ENCODE measurements around the gene LZTR1.

The LZTR1 gene

DNA sequence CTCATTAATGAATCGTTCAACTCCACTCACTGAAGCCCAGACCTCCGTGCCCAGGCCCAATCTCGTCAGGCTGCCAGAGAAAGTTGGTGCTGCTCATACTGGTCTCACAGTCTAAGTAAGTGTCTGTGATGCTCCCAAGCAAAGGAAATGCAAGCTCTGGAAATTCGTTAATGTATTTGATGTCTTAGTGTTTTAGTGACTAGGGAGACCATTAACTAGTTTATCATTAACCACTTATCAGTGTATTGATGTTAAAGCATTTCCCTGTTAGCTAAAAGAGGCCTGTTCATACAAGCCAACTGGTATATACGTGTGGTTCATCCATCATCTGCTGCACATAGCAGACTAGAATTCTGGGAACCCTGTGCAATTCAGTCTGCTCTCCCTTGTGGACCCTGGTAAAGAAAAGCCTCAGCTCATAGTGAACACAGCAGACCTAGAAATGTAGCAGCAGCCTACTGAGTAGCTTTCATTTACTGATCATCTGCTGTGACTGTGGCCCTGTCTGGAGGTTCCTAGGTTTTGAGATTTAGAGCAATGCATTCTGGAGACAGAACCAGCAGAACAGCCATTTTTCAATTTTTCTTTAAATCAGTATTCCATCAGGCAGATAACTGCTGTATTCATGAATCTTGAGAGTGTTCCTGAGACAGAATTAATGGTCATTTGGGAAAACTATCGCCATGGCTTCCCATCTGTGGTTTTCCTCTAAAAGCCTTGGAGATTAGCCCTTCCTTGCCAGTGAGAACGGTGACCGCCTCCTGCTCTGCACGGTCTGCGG lies 30.8 kb upstream of the LZTR1 start:
- DNase-seq: no peak

DNA sequence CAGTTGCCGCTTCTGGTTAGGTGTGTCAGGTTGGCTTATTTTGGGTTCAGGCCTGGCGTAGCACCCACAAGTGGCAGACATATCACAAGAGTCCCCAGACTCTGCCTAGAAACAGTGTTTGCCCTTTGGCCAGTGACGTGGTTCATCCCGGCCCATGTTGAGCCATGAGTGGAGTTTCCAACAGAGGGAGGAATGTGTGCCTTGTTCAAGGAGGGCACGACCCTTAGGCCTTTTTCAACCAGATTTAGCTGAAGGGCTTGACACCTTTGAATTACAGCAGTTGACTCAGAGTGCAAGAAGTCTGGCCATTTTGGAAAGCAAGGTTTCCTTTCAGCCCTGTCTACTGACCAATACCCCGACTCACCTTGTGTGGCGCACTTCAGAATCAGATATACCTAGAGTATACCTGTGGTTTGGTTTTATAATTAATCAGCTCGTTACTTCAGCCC lies 30.1 kb upstream of the LZTR1 start:
- no peak for DNase-seq

DNA sequence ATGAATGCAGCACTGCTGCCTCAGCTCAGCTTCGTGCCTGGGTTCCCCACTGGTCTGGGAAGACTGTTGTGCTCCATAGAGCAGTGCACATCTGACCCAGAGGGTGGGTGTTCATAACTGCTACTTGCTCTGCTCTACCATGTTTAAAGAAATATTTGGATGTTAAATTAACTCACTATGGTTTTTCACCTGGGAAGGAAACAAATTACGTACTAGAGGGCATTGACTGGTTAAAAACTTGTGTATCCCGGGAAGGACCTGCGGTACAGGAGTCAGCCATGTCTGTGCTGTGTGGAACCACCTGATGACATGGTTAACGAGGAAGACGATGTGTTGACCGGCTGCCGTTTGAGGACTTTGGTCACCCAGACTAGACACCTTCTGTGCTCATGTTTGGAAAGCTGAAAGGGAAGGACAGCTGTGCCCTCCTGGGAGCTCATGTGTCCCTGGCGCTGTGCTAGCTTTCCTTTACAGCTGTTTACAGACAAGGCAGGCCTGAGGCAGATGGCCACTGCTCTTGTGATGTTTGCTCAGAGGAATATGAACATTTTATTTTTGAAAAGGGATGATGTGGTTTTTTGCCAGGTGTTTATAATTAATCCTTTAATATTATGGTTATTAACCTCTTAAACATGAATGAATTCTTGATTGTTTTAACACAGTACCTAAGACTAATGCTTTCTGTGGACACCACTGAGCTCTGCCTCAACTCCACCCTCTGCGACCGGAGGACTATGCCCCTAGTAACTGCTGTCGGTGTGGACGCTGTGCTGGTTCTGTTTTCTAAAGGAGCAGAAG lies 29.4 kb upstream of the LZTR1 start:
- DNase-seq: no peak

DNA sequence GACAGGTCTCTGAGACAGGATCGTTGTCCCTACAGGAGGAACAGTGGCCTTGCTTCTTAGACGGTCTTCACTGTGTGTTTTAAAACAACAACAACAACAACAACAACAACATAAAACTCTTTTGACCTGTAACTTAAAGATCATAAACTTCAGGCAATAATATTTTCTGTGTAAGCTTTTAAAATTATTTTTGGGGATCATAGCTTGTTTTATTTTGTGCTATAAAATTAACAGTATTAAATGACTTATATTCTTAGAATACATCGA lies 28.8 kb upstream of the LZTR1 start:
- no peak for DNase-seq

DNA sequence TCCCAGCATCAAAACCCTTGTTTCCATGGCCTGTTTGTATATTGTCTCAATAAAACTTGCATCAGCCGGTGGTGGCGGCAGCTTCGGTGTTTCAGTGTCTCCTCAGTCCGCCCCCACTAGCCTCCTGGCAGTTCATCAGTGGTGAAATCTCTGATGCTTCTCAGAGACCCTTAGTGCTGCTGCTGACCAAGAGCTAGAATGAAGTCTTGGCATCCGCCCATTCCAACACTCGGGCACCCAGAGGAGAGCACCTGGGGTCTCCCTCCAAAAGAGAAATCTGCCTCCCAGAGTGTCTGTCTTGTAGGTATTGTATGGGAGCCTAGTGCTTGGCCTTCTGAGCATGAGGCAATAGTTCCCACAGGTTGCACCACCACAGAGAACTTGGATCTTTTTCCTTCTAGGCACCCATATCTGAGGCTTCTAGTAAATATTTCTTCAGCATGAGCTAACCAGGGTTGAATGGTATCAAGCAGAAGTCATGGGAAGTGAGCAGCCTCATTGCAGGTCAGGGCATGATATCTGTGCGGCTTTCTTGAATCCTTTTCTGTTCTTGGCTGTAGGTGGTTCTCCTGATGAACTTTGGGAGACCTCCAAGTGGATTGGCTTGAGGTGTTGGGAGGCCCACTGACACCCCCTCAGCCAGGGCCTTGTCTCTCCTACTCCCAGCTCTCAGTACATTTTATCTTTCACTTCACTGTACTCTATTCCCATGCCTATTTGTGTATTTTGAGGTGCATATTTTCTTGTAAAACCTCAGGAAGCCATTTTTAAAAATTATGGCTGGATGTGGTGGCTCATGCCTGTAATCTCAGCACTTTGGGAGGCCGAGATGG lies 28.2 kb upstream of the LZTR1 start:
- DNase-seq: no peak

DNA sequence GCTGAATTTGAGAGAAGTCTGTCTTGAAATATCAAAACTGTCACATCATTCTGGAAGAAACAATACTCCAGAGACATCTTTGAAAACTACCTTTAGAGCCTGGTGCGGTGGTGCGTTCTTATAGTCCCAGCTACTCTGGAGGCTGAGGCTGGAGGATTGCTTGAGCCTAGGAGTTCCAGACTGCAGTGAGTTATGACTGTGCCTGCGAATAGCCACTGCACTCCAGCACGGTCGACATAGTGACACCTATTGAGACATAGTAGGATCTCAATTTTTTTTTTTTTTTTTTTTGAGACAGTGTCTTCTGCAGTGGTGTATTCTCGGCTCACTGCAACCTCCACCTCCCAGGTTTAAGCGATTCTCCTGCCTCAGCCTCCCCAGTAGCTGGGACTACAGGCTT lies 26.5 kb upstream of the LZTR1 start:
- no peak for DNase-seq

DNA sequence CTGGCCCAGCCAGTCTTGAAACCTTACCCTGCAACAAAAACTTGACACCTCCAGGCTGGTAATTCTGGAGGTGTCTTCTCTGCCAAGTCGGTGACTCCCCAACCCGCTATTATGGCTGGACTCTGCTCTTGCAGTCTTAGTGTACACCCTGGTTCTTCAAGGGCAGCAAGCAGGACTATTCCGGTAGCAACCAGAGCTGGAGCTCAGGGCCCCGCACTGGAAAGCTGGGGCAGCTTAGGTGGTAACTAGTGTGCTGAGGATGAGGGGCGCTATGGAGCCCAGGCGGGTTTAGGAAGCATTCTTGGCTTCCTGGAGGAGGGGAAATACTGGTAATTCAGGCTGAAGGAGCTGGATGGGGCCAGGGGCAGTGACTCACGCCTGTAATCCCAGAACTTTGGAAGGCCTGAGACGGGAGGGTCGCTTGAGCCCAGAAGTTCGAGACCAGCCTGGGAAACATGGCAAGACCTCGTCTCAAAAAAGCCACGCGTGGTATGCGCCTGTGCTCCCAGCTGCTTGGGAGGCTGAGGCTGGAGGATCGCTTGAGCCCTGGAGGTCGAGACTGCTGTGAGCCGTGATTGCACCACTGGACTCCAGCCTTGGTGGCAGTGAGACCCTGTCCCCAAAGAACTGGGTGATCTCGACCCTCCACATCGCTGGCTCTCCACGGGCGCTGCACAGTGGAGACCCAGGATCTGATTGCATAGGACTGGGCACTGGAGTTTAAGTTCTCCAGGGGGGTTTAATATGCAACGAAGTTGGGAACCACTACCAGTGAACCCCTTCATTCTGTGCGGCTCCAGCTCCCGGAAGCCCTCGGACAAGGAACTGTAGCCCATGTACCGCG lies 25.6 kb upstream of the LZTR1 start:
- no peak for DNase-seq

DNA sequence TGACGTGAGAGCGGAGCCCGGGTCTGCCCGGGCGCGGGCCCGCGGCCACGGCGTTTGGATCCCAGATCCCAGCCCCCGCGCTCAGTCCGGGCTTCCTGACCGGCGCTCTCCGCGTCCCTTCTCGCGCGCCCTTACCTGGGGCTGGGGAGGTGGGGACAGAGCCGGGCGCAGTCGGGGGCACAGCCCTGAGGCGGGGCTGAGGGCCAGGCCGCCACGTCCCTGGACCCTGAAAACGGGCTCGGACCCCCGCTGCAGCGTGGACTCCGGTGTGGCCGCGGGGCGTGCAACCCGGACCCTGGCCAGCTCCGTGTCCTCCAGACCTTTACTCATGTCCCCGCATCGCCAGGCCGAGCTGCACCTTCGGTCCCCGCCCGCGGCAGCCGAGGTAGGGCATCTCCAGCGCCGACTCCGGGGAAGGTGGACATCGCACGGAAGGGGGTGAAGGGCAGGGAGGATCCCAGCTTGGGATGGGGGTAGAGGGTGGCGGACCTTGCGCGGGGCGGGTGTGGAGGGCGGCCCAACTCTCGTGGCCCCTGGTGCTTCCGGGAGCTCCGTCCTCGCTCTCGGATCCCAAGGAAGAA lies 24.9 kb upstream of the LZTR1 start:
- DNase-seq: no peak

DNA sequence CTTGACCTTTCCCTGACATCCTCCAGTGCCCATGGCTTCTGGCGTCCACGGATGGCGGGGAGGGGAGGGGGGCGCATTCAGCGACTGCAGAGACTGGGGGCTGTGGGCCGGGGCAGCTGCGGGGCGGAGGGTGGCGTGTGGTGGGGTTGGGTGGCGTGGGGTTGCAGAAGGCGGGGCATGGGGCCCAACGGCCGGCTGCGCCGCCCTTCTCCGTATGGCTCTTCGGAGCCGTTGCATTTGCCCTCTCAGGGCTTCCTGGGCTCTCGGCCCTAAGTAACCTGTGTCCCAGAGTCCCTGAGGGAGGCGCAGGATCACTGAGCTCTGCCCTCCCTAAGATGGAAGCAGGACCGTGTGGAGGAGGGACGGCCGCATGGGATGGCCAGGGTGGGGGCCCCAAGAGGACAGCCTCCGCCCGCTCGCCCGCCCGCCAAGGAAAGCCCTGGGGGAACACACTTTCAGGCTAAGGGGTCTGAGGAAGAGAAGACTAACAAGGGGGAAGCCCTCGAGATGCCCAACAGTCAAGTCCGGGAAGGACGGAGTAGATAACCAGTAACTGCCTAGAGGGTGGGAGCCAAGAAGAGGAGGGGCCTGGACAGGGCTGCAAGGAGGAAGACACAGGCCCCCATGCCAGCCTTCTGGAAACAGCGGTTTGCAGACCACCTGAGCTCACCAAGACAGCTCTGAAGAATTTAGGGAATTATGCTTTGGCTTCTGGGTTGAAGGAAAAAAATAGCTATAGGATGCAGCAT lies 24.2 kb upstream of the LZTR1 start:
- DNase-seq: no peak

DNA sequence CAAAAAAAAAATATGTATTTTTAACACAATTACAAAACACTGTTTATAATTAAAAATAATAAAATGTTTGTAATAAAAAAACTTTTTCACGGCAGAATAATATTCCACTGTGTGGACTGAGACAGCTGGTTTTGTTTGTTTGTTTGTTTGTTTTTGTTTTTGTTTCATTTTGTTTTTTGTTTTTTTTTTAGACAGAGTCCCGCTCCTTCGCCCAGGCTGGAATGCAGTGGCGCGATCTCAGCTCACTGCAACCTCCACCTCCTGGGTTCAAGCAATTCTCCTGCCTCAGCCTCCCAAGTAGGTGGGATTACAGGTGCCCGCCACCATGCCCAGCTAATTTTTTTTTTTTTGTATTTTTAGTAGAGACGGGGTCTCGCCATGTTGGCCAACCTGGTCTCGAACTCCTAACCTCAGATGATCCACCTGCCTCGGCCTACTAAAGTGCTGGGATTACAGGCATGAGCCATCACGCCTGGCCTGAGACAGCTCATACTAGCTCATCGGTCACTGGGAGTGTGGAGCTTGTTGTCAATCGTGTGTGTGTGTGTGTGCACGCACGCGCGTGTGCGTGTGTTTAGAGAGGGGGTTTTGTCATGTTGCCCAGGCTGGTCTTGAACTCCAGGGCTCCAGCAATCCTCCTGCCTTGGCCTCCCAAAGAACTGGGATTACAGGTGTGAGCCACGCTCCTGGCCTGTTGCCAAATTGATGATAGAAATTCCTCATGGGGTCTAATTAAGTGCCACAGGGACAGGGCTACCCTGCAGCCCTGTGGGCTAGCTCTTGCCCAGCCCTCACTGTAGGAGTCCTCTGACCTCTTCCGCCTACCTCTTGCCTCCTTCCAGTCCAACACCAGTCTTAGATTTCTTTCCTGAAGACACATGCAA lies 22.3 kb upstream of the LZTR1 start:
- no peak for DNase-seq

DNA sequence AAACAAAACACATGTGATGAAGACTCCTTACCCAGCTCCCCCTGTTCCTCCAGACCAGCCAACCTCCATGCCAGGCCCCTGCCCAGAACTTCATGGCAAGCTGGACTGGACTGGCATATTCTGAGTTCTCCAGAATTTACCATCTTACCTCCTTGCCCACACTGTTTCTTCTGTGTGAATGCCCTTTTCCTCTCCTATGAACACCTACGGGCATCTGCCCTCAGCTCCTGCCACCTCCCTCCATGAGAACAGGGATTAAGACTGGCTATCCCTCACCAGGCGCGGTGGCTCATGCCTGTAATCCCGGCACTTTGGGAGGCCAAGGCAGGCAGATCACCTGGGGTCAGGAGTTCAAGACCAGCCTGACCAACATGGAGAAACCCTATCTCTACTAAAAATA lies 21.5 kb upstream of the LZTR1 start:
- no peak for DNase-seq

DNA sequence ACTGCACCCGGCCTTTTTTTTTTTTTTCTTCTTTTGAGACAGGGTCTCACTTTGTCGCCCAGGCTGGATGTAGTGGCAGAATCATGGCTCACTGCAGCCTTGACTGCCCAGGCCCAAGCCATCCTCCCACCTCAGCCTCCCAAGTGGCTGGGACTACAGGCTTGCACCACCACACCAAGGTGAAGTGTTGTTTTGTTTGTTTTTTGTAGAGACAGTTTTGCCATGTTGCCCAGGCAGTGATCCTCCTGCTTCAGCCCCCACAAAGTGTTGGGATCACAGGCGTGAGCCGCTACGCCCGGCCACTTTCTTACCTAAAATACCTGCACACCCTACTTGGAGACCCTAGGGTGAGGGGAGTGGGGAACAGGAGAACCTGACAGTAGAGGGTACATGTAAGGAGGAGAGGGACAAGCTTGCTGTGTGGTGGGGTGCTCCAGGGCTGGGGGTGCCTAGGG lies 19.6 kb upstream of the LZTR1 start:
- no peak for DNase-seq

DNA sequence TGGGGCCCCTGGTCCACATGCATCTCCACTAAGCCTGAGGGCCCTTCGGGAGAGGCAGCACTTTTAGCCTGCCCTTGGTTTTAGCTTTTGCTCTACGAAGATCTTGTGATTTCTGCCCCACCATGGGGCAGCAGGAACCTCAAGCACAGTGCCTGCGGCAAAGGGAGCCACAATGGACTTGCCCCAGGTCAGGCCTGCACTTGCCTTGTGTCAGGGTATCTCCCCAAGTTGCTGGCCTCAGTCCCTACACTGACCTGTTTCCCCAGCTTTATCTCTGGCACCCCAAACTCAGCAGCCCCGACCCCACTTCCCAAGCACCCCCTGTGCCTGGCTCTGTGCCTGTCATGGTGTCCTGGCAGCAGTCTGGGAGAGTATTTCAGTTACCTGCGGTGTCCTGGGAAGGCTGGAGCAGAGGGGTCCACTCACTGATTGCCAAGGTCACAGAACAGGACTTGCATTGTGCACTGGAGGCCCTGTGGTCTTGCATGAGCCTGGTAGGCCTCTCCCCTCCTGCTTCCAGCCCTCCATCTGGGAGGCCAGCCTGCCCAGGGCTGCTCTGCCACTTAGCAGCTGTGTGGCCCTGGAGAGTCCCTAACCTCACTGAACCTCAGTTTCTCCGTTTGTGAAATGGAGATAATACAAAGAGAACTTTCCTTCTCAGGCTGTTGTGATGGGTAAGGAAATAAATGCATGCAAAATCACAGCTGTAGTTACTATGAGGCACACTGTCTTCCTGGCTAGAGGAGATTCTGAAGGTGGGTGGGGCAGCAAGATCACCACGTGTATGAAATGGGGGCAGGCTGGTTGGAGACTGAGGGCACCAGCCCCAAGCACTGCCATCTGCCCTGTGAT lies 18.7 kb upstream of the LZTR1 start:
- DNase-seq: no peak

DNA sequence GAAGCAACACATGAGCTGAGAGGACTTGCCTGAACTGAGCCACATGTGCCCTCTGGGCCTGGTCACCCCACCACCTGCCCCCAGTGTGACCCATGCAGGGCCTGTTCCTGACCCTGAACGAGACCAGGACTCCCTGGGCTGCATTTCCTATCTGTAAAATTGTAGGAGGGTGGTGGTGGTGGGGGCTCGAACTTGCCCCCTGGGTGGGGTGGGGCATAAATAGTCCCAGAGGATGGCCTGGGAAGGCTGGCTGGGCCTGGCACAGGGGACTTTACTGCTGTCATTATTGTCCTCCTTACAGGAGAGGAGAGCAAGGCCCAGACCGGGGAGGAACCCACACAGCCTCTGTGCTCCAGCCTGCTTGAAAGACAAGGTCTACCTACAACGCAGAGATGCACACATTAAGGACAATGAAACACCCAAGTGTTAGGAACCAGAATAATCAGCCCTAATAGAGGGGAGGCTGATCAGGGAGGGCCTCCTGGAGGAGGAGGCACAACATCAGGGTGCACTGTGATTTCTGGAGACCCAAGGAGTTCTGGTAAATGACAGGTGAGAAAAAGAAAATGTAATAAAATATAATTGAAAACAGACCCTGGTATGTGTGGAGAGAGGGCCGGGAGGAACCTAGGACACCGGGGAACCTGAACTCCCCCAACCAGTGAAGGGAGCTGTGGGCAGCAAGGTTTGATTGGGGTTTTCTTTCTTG lies 17.9 kb upstream of the LZTR1 start:
- DNase-seq: no peak

DNA sequence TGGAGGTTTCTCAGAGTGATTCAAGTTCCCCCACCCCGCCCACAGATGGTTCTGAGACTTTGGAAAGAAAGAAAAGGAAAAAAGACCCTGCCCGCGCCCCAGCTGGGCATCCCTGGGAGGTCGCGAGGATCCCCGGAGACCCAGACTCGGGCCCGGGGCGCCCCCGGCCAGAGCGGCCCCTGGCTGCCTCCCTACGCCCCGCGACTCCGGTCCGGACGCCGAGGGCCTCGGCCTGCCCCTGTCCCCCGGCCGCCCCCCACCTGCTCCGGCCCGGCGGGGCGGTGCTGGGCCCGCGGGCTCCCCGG lies 17.3 kb upstream of the LZTR1 start:
- DNase-seq: no peak

DNA sequence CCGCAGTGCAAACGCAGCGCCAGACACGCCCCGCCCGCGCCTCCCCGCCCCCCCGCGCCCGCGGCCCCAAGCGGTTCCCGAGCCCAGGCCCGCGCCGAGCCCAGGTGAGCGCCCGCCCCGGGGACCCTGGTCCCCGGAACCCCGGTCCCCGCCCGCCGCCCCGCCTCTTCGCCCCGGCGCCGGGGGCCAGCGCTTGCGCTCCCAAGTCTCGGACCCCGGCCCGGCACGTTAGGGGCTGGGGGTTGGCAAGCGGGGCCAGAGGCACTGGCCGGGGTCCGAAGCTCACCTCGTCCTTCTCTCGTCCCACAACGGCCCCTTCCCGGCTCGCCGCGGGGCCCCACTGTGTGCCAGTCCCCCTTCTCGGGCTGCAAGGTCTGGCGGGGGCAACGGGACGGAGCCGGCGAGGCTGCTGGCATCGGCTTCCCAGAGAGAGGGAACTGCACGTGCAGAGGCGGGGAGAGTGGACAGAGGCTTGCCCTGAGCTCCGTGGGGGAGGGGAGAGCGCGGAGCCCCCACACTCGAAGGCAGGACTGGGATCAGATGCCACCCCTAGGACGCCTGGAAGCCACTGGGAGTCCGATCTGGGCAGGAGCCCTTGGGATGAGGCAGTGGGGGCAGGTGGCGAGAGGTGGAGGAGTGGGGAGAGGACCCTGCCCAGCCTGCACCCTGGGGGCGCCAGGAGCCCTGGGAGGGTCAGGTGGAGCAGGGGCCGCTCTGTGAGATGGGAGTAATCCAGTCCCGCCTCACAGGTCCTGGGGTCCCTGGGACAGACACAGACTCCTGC lies 16.8 kb upstream of the LZTR1 start:
- no peak for DNase-seq

DNA sequence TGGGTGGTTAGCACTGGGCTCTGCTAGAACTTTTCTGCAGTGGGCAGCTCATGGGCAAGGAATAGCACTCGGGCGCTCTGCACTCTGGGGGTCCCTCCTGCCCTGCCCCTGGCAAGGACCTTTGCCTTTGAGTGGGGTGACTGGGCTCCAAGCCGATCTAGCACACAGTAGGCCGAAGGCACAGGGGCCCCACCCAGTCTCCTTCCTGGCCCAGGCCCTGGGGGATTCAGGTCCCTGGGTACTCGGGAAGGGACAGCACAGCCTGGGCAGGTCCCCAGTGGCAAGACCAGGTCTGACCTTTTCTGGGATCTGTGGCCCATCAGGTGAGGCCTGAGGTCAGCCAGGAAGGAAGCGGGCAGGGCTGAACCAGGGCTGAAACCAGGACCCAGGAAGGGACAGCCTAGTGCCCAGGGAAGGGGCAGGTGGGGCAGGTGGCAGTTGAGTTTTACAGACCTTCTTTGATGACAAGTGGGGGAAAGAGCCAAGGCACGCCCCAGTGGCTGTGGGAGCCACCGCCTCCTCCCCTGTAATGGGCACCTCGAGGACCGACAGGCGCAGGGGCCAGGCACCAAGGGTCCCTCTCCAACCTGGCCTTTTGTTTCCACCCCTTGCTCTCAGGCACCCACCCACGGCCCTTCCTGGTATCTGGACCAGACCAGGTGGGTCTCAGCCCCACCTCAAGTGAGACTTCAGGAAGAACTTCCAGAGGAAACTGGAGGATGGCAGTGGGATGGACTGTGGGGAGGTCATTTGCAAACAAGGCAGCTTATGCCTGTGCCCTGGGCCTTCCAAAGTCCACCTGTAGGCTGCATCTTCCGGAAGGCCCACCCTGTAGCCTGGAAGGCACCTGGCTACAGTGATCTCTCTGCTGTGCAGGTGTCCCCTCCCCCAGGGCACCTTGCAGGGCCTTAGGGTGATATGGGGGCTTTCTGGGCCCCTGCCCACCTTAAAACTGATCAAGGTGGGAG lies 15.9 kb upstream of the LZTR1 start:
- no peak for DNase-seq
